Astrocyte of the cerebellum (primary cell): ENCODE measurements around the gene SLAIN2.

Source experiments
- DNase-seq: peaks from one replicate; pipeline ENCODE4 v3.0.0-alpha.2; 2011; ENCODE audit warnings: low read depth
- H3K4me3 ChIP-seq: 2 replicates; pipeline ENCODE4 v1.5.1; 2011; ENCODE audit warnings: mild to moderate bottlenecking, low read depth, low read length, moderate library complexity
- in situ Hi-C: cut with HindIII; loops from 2 replicates; pipeline ENCODE4 v1.10.0; 2017; ENCODE audit warnings: low sequenced_read_pairs
- TF ChIP-seq, protein P1 (sequence below): IDR thresholded peaks from 2 replicates; pipeline ENCODE4 v1.5.1; 2012; ENCODE audit warnings: low read length, low read depth, moderate library complexity, mild to moderate bottlenecking; ENCODE audit errors: missing control alignments

SLAIN2 gene

DNA sequence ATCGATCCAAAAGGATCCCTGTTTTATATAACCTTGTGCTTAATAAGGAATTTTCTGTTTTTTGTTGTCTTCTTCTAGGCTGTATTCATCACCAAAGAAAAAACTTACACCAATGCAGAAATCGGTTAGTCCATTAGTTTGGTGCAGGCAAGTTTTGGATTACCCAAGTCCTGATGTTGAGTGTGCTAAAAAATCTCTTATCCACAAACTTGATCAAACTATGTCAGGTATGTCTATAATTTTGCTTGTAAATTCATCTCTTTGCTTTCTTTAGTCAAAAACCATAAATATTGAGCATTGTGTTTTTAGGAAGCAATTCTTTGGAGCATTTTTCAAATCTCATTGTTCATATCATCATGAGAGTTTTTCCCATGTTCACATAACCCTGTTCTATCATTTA, 28.4 kb downstream of the SLAIN2 start:
- TF ChIP-seq, protein P1, sequence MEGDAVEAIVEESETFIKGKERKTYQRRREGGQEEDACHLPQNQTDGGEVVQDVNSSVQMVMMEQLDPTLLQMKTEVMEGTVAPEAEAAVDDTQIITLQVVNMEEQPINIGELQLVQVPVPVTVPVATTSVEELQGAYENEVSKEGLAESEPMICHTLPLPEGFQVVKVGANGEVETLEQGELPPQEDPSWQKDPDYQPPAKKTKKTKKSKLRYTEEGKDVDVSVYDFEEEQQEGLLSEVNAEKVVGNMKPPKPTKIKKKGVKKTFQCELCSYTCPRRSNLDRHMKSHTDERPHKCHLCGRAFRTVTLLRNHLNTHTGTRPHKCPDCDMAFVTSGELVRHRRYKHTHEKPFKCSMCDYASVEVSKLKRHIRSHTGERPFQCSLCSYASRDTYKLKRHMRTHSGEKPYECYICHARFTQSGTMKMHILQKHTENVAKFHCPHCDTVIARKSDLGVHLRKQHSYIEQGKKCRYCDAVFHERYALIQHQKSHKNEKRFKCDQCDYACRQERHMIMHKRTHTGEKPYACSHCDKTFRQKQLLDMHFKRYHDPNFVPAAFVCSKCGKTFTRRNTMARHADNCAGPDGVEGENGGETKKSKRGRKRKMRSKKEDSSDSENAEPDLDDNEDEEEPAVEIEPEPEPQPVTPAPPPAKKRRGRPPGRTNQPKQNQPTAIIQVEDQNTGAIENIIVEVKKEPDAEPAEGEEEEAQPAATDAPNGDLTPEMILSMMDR: no peak
- in situ Hi-C loops: no loop called here
- DNase-seq: no peak
- no peak overlapping the region for H3K4me3 ChIP-seq

DNA sequence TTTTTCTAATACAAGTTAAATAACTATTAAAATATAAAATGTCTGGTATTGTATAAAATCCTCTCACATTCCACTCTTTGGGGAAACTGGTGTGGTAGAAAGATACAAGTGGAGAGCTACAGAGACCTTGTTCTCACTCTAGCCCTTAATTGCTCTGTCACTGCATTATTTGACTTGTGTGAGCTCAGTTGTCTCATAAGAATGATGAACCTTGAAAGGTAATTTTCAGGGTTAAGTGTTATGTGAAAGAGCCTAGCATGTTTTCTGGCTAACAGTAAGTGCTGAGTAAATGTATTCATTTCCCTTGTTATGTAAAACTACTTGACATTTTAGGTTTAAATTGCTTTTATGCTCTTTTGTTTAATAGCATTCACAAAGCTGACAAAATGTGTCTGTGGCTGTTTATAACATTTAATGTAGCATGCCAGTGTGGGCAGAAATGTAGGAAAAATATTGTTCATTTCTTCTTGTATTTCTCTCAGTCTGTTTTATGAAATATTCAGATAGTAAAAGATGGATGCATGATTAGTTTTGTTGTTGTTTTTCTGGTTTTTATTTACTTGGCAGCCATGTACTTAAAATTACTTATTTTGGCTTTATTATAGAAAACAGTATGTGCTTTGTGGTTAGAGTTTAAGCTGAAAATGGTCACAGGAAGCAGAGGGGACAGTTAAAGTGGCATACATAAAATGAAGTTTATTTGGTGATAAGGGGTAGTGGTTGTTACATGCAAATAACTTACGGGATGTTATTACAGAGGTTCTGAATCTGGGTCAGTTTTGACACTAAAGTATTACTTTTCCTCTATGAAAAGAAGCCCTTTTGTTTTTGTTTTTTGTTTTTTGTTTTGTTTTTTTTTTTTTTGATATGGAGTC, 29.2 kb downstream of the SLAIN2 start:
- TF ChIP-seq, protein P1: no peak
- H3K4me3 ChIP-seq: no peak overlapping the region
- DNase-seq: no peak
- in situ Hi-C loops: no loop called here

DNA sequence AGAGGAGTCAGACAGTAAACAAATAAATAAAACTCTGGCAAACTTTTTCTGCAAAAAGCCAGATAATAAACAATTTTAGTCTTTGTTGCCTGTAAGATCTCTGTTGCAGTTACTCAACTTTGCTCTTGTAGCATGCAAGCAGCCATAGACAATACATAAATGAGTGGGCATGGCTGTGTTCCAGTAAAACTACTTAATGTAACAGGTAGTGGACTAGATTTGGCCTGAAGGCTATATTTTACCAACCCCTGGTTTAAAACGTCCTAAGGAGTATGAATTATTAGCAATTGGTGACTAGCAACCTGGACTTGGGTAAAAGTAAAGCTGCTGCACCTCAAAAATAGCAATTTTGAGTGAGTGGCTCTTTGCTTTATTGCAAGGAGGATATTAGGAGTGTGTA, 30.9 kb downstream of the SLAIN2 start:
- DNase-seq: no peak
- TF ChIP-seq, protein P1: no peak
- in situ Hi-C loops: no loop called here

DNA sequence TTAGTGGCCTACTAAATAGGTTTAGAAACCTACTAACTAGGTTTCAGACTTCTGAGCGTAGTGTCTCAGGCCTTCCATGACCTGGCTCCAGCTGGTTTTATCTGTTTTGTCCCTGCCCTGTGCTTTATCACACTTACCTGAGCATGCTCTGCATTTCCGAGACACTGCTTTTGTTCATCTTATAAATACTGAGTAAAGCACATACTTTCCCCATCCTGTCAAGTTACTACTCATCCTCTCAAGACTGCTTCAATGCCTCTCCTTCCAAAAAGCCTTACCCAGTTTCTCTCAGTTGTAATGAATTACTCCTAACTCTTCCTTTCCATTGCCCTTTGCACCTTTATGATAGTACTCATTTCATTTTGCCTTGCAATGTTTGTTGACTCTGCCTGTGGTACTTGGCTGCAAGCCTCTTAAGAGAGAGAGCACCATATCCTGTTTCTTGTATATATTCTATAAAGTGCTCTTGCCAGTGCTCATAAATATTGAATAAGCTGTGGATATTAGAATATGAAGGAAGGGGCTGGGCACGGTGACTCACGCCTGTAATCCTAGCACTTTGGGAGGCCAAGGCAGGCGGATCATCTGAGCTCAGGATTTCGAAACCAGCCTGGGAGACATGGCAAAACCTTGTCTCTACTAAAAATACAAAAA, 34.4 kb downstream of the SLAIN2 start:
- peak; percentile 53 for DNase-seq
- in situ Hi-C loops: no loop called here

More for the DNA sequence above, 30.9 kb downstream of the SLAIN2 start:
- no peak overlapping the region for H3K4me3 ChIP-seq

DNA sequence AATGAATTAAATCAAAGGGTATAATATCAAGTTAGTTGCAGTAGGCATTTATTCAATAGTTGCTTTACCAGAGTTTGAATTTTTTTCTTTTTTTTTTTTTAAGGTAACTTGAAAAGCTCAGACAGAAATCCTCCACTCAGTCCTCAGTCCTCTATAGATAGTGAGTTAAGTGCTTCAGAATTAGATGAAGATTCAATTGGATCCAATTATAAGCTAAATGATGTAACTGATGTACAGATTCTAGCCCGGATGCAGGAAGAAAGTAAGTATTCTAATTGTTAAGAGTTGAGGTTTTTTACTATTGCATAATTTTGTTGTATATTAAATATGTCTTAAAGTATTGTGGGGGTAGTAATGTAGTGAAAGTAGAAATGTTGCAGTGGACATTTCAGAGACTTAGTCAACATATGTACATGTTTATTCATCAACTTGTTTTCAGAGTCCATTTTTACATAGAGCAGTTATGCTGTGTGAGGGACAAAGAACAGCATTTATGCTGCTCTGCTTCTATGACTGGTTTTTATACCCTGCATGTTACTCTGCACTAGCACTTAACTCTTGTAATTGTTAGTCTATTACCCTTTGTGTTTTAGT, 38.4 kb downstream of the SLAIN2 start:
- TF ChIP-seq, protein P1: no peak
- in situ Hi-C loops: no loop called here
- no peak for DNase-seq
- no peak overlapping the region for H3K4me3 ChIP-seq

More for the DNA sequence above, 34.4 kb downstream of the SLAIN2 start:
- TF ChIP-seq, protein P1: no peak
- no peak overlapping the region for H3K4me3 ChIP-seq

DNA sequence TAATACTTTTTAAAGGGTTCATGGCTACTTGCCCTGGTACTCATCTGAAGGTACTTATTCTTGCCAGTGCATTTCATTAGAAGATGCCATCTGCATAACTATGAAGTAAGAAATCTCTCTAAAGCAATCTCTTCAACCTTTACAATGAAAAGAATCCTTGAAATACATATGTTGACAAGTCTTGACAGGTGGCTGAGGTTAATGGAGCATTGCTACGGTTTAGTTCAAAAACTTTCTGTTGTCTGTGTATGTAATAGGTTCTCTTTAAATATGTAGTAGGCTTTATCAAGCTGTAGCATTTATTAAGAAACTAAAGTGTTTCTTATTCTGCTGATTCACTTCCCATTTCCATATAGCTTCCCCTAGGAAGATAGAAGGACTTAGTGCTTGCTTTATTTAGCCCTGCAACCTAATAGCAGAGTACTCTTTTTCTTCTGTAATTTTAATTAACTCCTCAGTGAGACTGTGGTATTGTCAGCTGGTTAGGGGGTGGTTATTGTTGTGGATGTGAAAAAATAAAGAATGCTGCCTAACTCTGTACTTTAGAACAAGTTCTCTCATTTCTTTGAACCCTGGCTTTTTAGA, 39.3 kb downstream of the SLAIN2 start:
- in situ Hi-C loops: no loop called here
- TF ChIP-seq, protein P1: no peak
- H3K4me3 ChIP-seq: no peak overlapping the region
- DNase-seq: no peak
